Stimulated activated CD8-positive, alpha-beta memory T cell treated with anti-CD3 and anti-CD28 coated beads, Interleukin-15, amount 100 ng/mL, for 24 hours (primary cell): ENCODE measurements around the gene TOMT.
"Not testable (repeated sequence)": the region's sequence is repeated elsewhere in the genome, so short reads cannot be mapped to it uniquely, and the experiment has no call there.

Source experiments
- DNase-seq: peaks from one replicate; pipeline ENCODE4 v3.0.0-alpha.2; 2020; ENCODE audit warnings: low read depth

Gene TOMT

DNA sequence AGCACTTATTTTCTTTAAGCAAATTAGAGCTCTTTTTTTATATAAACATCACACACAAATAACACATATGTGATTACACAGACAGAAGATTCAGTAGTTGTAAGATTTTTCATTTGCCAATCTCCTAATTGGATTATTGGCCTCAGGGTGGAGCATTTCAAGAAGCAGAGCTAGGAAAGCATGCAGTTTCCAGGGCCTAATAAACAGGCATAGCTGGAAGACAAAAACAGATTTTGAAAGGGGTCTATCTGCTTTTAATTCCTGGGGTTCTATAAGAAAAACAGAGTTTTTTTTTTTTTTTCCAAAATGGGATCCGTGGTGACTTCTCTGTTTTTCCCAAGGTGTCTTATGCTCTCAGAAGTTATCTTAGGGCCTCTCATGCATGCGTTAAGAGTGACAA is 22.2 kb downstream of the TOMT start:
- DNase-seq, result no peak

- DNase-seq, result no peak
Observed at GRCh38 chr11:72129381-72129780, 23.7 kb downstream of the TOMT start.

DNA sequence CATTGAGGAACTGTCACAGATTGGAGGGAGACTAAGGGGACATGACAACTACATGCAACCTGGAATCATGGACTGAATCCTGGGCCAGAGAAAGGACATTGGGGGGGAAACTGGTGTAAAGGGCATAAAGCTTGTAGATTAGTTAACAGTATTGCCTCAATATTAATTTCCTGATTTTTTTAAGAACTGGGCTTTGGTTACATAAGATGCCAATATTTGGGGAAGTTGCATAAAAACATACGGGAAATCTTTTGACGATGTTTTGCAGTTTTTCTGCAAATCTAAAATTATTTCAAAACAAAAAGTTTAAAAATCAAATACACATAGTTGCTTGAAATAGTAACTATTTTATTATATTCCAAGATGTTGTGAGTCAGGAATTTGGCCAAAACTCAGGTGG is 26.9 kb downstream of the TOMT start:
- DNase-seq, result no peak

- not testable (repeated sequence) for DNase-seq
Observed at GRCh38 chr11:72135473-72135872, 29.7 kb downstream of the TOMT start, which contains the start of gene FOLR3. TSS of gene FOLR3 (plus strand) at chr11:72135725. CDS start at chr11:72135953, 228 bp downstream.

DNA sequence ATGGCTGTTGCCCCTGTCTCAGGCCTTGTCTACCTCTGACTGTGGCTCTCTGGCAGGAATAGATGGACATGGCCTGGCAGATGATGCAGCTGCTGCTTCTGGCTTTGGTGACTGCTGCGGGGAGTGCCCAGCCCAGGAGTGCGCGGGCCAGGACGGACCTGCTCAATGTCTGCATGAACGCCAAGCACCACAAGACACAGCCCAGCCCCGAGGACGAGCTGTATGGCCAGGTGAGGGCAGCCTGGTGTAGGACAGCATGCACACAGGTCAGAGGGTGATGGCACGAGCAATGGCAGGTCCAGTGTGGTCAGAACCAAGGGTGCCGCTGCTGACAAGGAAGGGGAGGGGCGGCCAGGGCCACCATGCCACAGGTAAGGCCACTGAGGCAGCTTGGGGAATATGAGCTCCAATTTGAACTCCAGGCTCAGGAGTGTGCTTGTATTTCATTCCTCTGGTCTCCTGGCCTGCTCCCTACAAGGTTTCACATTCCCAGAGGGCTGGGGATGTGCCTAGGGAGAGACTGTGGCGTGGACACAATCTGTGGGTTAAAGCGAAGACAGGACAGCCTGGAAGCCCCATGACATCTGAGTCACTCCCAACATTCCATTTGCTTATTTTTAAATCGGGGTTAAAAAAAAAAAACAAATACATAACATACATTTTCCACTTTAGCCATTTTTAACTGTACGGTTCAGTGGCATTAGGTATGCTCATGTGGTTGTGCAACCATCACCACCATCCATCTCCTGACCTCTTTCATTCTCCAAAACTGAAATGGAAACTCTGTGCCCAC is 30.4 kb downstream of the TOMT start:
- DNase-seq, result no peak

- no peak for DNase-seq
Observed at GRCh38 chr11:72136684-72137262, 31.0 kb downstream of the TOMT start.

DNA sequence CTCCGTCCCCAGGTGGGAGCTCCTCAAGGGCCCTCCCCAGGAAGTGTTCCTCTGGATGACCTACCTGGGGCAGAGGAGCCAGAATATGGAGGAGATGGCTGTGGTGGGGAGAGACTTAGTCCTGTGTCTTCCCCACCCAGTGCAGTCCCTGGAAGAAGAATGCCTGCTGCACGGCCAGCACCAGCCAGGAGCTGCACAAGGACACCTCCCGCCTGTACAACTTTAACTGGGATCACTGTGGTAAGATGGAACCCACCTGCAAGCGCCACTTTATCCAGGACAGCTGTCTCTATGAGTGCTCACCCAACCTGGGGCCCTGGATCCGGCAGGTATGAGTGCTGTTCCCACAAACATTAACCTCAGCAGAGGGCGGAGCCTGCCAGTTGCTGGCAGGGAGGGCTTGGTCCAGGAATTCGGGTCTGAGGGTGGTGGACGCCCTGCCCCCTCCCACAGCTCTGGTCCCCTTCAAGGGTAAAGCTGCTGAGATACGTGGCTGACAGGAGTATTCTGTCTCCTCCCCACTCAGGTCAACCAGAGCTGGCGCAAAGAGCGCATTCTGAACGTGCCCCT is 33.2 kb downstream of the TOMT start:
- no peak for DNase-seq

DNA sequence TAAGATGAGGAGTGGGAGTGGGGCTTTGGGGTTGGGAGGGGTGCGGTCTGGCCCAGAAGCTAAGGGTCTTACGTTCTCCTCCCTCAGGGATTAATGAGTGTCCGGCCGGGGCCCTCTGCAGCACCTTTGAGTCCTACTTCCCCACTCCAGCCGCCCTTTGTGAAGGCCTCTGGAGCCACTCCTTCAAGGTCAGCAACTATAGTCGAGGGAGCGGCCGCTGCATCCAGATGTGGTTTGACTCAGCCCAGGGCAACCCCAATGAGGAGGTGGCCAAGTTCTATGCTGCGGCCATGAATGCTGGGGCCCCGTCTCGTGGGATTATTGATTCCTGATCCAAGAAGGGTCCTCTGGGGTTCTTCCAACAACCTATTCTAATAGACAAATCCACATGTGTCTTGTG is 33.8 kb downstream of the TOMT start:
- DNase-seq, result no peak

GRCh38 chr11:72140661-72141060 is 34.9 kb downstream of the TOMT start:
- DNase-seq, result no peak

- DNase-seq, result no peak
Observed at GRCh38 chr11:72141066-72141465, 35.3 kb downstream of the TOMT start.

DNA sequence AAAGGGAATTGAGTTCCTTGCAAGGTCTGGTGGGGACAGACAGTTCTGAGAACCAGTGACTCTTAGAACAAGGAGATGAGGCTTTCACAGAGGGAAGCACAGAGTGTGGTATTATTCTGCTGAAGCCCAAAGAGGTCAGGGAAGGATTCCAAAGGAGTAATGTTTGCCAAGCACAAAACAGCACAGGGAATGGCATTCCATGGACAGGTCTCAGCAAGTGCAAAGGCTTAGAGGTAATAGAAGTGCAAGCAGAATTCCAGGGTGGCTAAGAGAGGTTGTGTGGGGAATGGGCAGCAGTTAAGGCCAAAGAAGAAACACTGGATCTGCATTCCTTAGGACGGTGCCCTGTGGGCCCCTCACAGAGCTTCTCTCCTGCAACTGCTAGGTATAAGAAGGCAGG is 36.4 kb downstream of the TOMT start:
- not testable (repeated sequence) for DNase-seq

DNA sequence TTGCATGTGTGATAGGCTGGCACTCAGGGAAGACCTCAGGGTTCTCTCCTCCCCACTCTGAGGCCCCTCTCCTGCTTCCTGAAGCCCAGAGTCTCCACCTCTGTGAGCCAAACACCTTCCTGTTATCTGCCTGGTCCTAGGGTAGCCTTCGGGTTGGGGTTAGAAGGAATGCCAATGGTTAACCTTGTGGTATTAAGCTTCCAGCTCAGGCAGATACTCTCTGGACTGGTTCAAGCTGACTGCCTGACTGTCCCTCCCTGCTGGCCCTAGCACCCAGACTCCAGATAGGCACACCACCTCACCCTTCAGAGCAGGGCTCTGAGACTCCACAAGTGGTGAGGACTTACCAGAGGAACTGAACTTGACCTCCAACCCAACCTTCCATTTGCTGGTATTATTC is 36.8 kb downstream of the TOMT start:
- not testable (repeated sequence) for DNase-seq

GRCh38 chr11:72144807-72145565 is 39.3 kb downstream of the TOMT start:
- no peak for DNase-seq

GRCh38 chr11:72146625-72147024 is 40.9 kb downstream of the TOMT start:
- DNase-seq, result no peak

GRCh38 chr11:72150882-72151281 is 45.2 kb downstream of the TOMT start:
- no peak for DNase-seq

GRCh38 chr11:72153874-72154273 is 48.1 kb downstream of the TOMT start:
- not testable (repeated sequence) for DNase-seq

DNA sequence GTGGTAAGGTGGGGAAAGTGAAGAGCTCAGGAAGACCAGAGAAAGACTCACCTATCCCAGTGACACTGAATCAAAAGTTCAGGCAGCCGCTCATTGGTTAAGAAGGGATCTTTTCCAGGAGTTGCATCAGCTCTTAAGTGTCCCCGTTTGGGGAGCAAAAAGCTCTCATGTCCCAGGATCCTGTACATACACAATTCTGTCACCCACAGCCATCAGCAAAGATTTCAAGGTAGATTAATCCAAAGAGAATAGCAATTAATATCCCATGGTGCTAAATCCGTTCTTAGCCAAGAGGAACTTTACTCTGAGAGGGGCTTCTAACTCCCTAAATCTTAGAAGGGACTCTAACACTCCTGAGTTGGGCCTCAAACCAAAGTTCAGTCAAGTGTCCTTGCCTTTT is 49.1 kb downstream of the TOMT start:
- DNase-seq, result no peak

- DNase-seq, result no peak
Observed at GRCh38 chr11:72155751-72156150, 50.0 kb downstream of the TOMT start.

DNA sequence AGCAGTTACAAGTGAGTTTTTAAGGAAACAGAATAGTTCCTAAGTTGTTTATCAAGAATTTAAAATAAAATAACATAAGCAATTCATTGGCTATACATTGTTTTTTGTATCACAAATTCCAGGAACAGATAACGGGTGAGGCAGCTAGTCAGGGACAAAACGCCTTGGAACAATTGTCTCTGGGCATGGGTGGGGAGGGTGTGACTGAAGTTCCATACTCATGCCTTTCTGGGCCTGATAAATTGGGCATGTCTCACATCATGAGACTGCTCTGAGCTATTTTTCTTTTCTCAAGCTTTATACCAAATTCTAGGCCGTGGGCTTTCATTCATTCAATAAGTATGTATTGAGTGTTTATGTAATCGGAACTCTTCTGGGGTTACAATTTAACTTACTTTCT is 51.4 kb downstream of the TOMT start:
- no peak for DNase-seq
